Astrocyte of the cerebellum (primary cell): Measurements from ENCODE around the gene PROCR.

ENCODE experiments used
- DNase-seq: peaks from one replicate; pipeline ENCODE4 v3.0.0-alpha.2; 2011; ENCODE audit warnings: low read depth
- H3K4me3 ChIP-seq: 2 replicates; pipeline ENCODE4 v1.5.1; 2011; ENCODE audit warnings: mild to moderate bottlenecking, low read depth, low read length, moderate library complexity
- in situ Hi-C: cut with HindIII; loops from 2 replicates; pipeline ENCODE4 v1.10.0; 2017; ENCODE audit warnings: low sequenced_read_pairs
- TF ChIP-seq, protein P1 (sequence below): IDR thresholded peaks from 2 replicates; pipeline ENCODE4 v1.5.1; 2012; ENCODE audit warnings: low read length, low read depth, moderate library complexity, mild to moderate bottlenecking; ENCODE audit errors: missing control alignments

The PROCR gene

DNA sequence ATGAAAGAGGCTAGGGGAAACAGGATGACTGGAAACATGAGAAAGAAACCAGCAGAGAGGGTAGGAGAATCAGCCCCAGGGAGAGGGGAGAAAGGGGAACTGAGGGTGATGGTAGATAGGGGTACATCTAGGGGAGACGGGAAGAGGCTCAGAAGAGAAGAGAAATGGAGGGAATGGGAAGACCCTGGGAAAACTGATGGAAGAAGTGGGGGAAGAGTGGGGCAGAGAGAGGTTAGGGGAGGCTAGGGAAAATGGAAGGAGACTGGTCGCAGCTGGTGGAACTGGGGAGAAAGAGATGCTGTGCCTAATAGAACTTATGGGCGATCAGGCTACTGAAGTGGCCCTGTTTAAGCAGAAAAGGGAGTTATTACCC, 548 bp downstream of the PROCR start:
- in situ Hi-C loops = no loop called here
- DNase-seq = no peak
- peak overlapping the region; percentile 38 for H3K4me3 ChIP-seq
- TF ChIP-seq, protein P1, sequence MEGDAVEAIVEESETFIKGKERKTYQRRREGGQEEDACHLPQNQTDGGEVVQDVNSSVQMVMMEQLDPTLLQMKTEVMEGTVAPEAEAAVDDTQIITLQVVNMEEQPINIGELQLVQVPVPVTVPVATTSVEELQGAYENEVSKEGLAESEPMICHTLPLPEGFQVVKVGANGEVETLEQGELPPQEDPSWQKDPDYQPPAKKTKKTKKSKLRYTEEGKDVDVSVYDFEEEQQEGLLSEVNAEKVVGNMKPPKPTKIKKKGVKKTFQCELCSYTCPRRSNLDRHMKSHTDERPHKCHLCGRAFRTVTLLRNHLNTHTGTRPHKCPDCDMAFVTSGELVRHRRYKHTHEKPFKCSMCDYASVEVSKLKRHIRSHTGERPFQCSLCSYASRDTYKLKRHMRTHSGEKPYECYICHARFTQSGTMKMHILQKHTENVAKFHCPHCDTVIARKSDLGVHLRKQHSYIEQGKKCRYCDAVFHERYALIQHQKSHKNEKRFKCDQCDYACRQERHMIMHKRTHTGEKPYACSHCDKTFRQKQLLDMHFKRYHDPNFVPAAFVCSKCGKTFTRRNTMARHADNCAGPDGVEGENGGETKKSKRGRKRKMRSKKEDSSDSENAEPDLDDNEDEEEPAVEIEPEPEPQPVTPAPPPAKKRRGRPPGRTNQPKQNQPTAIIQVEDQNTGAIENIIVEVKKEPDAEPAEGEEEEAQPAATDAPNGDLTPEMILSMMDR = no peak

GRCh38 chr20:35173576-35174192, 1.8 kb downstream of the PROCR start:
- TF ChIP-seq, protein P1 = no peak
- in situ Hi-C loops = no loop called here
- no peak overlapping the region for H3K4me3 ChIP-seq
- no peak for DNase-seq

DNA sequence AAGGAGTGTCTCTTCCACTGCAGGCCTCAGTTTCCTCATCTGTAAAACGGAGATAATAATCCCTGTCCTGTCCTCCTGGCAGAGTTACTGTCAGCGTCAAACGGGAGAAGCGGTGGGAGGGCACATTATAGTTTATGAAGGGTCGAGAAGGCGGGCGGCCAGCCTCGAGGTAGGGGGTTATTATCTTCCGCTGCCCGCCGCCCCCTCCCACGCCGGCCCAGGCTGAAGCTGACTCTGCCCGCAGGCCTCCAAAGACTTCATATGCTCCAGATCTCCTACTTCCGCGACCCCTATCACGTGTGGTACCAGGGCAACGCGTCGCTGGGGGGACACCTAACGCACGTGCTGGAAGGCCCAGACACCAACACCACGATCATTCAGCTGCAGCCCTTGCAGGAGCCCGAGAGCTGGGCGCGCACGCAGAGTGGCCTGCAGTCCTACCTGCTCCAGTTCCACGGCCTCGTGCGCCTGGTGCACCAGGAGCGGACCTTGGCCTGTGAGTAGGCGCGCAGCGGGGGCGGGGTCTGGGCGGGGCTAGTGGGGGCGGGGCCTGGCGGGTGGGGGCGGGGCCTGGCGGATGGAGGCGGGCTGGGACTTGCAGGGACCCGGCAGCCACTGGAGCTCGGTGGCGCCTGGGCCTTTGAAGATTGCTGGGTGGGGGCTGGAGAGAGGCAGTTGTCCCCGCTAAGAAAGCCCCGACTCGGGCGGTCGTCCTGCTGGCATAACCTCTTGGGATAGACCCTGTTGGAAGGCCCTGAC, 2.8 kb downstream of the PROCR start:
- H3K4me3 ChIP-seq = no peak overlapping the region
- in situ Hi-C loops = no loop called here
- TF ChIP-seq, protein P1 = no peak
- no peak for DNase-seq

DNA sequence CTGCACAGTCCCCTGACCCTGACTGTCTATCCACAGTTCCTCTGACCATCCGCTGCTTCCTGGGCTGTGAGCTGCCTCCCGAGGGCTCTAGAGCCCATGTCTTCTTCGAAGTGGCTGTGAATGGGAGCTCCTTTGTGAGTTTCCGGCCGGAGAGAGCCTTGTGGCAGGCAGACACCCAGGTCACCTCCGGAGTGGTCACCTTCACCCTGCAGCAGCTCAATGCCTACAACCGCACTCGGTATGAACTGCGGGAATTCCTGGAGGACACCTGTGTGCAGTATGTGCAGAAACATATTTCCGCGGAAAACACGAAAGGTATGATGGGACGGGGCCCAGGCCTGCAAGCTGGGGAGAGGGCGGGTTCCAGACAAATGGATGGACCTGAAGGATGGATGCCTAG, 4.3 kb downstream of the PROCR start:
- H3K4me3 ChIP-seq = no peak overlapping the region
- TF ChIP-seq, protein P1 = no peak
- no peak for DNase-seq
- in situ Hi-C loops = no loop called here

DNA sequence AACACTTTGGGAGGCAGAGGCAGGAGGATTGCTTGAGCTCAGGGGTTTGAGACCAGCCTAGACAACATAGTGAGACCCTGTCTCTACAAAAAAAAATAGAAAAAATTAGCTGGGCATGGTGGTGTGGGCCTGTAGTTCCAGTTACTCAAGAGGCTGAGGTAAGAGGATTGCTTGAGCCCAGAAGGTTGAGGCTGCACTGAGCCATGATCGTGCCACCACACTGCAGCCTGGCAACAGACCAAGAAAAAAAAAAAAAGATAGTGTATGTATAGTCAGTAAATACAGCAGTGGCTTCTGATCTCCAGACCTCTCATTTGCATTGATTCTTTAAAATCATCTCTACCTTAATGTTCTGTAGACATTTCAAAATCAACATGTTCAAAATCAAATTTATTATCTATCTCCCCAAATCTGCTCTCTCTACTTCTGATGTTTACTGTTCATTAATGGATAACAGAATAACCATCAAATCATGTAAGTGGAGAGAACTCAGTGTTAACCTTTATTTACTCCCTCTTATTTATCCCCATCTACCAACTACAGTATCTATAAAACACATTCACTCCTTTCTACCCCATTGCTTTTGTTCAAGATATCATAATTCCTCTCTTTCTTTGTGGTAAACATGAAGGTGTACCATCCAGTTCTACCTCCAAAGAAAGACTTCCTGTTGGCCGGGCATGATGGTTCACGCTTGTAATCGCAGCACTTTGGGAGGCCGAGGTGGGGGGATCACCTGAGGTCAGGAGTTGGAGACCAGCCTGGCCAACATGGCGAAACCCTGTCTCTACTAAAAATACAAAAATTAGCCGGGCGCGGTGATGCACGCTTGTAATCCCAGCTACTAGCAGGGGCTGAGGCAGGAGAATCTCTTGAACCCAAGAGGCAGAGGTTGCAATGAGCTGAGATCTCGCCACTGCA, 7.7 kb downstream of the PROCR start:
- in situ Hi-C loops = no loop called here
- no peak for DNase-seq
- TF ChIP-seq, protein P1 = no peak
- H3K4me3 ChIP-seq = no peak overlapping the region

GRCh38 chr20:35180266-35180665, 8.4 kb downstream of the PROCR start:
- in situ Hi-C loops = no loop called here
- no peak for DNase-seq
- TF ChIP-seq, protein P1 = no peak
- H3K4me3 ChIP-seq = no peak overlapping the region
